ENCODE data around the gene CNR1. TPM values are rescaled to one million over a fixed set of nuclear protein-coding genes. Genes with fewer than 3 reads are reported as not detected.

The CNR1 gene
- total and polyA plus RNA-seq, 2 donors (not counting 3 experiments of a cell fraction or from before 2014, with no cell fraction given), result 0.06 TPM; not detected in 1

- no peaks in the 10 kb centered on the region for H3K79me2 ChIP-seq (ENCODE audit: control insufficient read depth, insufficient read depth, low read length)
- no peak overlapping the region for H3K27ac ChIP-seq (ENCODE audit: insufficient read depth, low read depth, low read length)
- no peaks in the 10 kb centered on the region for H4K20me1 ChIP-seq (replicated peaks; ENCODE audit: control insufficient read depth, extremely low read depth, insufficient read depth, low read length)
- no peaks in the 10 kb centered on the region for H3K9me1 ChIP-seq (replicated peaks; ENCODE audit: control insufficient read depth, extremely low read depth, insufficient read depth, low read length)
- intact Hi-C loops (cut with micrococcal nuclease), result no loop called here
- H3K9ac ChIP-seq (replicated peaks; ENCODE audit: extremely low read depth, insufficient read depth, low read length), result no peak overlapping the region
- POLR2A ChIA-PET, result no interaction called here
- FAIRE-seq (no peak), DNase-seq (ENCODE audit: low read depth, low spot score) (no peak)
- H3K4me2 ChIP-seq (ENCODE audit: insufficient read depth, low read length), result no peak overlapping the region
- no peaks in the 10 kb centered on the region for H3K27me3 ChIP-seq (ENCODE audit: control insufficient read depth in 2 of 2, insufficient read depth in 2 of 2, low read length in 2 of 2)
- no peaks in the 10 kb centered on the region for H3K4me1 ChIP-seq (ENCODE audit: control insufficient read depth, extremely low read depth, insufficient read depth, low read length)
- no peak for TF ChIP-seq CTCF (IDR thresholded peaks at IDR 0.05; ENCODE audit: extremely low read depth in 1 of 2, insufficient read depth in 1 of 2, low read depth in 1 of 2, low read length in 2 of 2)
- TF ChIP-seq FOS (IDR thresholded peaks at IDR 0.05; ENCODE audit: borderline replicate concordance, insufficient read depth, low read length), result no peak
- TF ChIP-seq MYC (IDR thresholded peaks at IDR 0.05; ENCODE audit: low read depth, low read length), result no peak
- TF ChIP-seq MAX (IDR thresholded peaks at IDR 0.05; ENCODE audit: insufficient read depth, insufficient read length), result no peak
- TF ChIP-seq POLR2AphosphoS5 (IDR thresholded peaks at IDR 0.05; ENCODE audit: insufficient read depth, low read depth, low read length), result no peak
- TF ChIP-seq GATA2 (IDR thresholded peaks at IDR 0.05; ENCODE audit: insufficient read depth, insufficient read length, low read depth, low read length), result no peak
- no peak for TF ChIP-seq EZH2 (IDR thresholded peaks at IDR 0.05; ENCODE audit: borderline replicate concordance, low read depth, low read length, severe bottlenecking)
- TF ChIP-seq JUN (IDR thresholded peaks at IDR 0.05; ENCODE audit: borderline replicate concordance, insufficient read depth, insufficient read length, low read depth), result no peak
- TF ChIP-seq POLR2A (IDR thresholded peaks at IDR 0.05; ENCODE audit: low read depth, low read length), result no peak
- H3K9me3 ChIP-seq (replicated peaks; ENCODE audit: control insufficient read depth, insufficient read depth, low read length), result no peaks in the 10 kb centered on the region
- CTCF ChIA-PET, result no interaction called here
- no TSS peak for BruUV-seq (replicated peaks)
- H2AFZ ChIP-seq (ENCODE audit: low read depth, low read length), result no peak overlapping the region
- H3K36me3 ChIP-seq (ENCODE audit: control insufficient read depth in 2 of 2, extremely low read depth in 1 of 2, insufficient read depth in 2 of 2, low read length in 2 of 2), result no peaks in the 10 kb centered on the region
- no peak overlapping the region for H3K4me3 ChIP-seq (replicated peaks in 1 of 3; ENCODE audit: insufficient read depth in 1 of 3, low read depth in 1 of 3, low read length in 3 of 3)
- dilution Hi-C loops (cut with MboI; ENCODE audit: extremely low pct_ligation_motif_present, low sequenced_read_pairs), result no loop called here
Measured at GRCh38 chr6:88120635-88121034, 45.5 kb downstream of the CNR1 start.
